B cell (primary cell): Measurements from ENCODE around the gene PSEN1.
A peak's percentile ranks its signal among the peaks of the same experiment; 100 is the strongest.

Source experiments
- EZH2 ChIP-seq: IDR thresholded peaks from 2 replicates; pipeline ENCODE4 v1.6.1; 2012; ENCODE audit warnings: borderline replicate concordance, low read depth, mild to moderate bottlenecking, moderate library complexity, low read length; ENCODE audit not compliant: insufficient read depth, poor library complexity, severe bottlenecking
- TF ChIP-seq, protein P1 (sequence below): fragments of 200-600 bp; IDR thresholded peaks from one replicate; pipeline ENCODE4 v1.8.0; 2022; ENCODE audit warnings: antibody characterized with exemption, mild to moderate bottlenecking

DNA sequence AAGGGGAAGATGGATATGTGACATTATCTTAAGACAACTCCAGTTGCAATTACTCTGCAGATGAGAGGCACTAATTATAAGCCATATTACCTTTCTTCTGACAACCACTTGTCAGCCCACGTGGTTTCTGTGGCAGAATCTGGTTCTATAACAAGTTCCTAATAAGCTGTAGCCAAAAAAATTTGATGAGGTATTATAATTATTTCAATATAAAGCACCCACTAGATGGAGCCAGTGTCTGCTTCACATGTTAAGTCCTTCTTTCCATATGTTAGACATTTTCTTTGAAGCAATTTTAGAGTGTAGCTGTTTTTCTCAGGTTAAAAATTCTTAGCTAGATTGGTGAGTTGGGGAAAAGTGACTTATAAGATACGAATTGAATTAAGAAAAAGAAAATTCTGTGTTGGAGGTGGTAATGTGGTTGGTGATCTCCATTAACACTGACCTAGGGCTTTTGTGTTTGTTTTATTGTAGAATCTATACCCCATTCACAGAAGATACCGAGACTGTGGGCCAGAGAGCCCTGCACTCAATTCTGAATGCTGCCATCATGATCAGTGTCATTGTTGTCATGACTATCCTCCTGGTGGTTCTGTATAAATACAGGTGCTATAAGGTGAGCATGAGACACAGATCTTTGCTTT is 36.9 kb downstream of the PSEN1 start:
- TF ChIP-seq, protein P1, sequence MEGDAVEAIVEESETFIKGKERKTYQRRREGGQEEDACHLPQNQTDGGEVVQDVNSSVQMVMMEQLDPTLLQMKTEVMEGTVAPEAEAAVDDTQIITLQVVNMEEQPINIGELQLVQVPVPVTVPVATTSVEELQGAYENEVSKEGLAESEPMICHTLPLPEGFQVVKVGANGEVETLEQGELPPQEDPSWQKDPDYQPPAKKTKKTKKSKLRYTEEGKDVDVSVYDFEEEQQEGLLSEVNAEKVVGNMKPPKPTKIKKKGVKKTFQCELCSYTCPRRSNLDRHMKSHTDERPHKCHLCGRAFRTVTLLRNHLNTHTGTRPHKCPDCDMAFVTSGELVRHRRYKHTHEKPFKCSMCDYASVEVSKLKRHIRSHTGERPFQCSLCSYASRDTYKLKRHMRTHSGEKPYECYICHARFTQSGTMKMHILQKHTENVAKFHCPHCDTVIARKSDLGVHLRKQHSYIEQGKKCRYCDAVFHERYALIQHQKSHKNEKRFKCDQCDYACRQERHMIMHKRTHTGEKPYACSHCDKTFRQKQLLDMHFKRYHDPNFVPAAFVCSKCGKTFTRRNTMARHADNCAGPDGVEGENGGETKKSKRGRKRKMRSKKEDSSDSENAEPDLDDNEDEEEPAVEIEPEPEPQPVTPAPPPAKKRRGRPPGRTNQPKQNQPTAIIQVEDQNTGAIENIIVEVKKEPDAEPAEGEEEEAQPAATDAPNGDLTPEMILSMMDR, result peak; percentile 71
- no peak for TF ChIP-seq EZH2
